NCI-H69 (cell line): ENCODE measurements around the gene BSCL2.
"Not testable (repeated sequence)": the region's sequence is repeated elsewhere in the genome, so short reads cannot be mapped to it uniquely, and the experiment has no call there.

Experiments
- DNase-seq: peaks from one replicate; lab custom pipeline; 2025; lab: John Stamatoyannopoulos, UW

Gene BSCL2

DNA sequence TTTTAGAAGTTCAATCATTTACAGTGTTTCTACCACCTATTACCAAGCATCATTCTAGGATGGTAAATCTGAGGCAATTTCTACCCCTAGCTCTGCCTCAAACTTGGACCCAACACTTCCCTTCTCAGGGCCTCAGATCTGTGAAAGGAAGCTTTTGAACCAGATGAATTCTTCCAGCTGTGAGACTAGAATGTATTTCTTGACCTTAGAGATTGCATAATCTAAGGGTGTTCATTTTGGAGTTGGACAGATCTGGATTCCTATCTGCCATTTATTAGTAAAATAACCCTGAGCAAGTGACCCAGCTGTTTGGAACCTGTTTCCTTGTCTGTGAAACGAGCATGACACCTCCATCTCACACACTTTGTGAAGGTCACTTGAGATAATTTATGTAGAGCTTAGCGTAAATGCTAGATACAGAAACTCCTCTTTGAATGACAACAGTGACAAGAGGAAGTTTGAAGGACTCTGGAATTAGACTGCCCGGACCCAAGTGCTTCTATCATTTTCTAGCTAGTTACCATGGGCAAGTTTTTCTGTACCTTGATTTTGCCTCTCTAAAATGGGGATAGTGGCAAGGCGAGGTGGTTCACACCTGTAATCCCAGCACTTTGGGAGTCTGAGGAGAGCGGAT lies 50.3 kb downstream of the BSCL2 start:
- DNase-seq = no peak

DNA sequence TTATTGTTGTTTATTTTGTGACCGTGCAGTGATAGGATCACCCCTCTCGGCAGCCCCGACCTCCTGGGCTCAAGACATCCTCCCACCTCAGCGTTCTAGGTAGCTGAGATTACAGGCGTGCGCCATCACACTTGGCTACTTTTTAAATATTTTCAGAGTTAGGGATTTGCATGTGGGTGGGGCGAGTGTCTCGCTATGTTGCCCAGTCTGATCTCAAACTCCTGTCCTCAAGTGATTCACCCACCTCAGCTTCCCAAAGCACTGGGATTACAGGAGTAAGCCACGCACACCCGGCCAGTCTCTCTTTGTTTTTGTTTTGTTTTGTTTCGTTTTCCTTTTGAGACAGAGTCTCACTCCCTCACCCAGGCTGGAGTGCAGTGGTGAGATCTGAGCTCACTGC lies 52.9 kb downstream of the BSCL2 start:
- DNase-seq = no peak

DNA sequence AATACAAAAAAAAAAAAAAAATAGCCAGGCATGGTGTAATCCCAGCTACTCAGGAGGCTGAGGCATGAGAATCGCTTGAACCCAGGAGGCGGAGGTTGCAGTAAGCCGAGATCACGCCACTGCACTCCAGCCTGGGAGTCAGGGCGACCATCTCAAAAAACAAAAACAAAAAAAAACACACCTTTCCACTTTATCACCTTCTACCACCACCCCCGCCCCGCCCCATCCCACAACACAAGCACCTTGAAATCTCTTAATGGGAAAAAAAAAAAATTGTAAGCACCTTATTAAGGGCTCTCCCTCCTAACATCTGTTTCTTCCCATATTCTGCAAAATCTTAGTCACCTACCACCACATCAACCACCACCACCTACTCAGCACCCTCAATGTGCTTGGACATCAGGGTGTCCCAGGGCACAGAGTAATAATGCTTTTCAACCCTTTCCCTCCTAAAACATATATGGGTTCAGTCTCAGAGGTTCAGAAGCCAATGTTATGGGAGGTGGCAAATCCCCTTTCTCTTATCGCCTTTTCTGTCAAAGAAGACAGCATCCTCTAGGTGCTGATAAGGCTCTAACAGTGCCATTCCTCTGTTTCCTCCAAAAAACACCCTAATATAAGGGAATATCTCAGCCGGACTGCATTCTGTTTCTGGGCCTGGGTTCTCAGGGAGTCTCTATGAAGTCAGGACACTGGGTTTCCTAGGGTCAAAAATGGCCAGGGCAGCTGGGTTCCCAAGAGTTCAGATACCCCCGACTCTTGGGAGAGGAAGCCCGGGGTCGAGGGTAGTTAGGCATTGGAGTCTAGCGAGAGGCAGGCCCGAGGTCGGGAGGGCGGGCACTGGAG lies 54.8 kb downstream of the BSCL2 start:
- DNase-seq = no peak

DNA sequence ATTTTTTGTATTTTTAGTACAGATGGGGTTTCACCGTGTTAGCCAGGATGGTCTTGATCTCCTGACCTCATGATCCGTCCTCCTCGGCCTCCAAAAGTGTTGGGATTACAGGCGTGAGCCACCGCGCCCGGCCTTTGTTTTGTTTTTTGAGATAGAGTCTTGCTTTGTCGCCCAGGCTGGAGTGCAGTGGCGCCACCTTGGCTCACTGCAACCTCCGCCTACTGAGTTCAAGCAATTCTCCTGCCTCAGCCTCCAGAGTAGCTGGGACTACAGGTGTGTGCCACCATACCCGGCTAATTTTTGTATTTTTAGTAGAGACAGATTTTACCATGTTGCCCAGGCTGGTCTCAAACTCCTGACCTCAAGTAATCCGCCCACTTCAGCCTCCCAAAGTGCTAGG lies 56.9 kb downstream of the BSCL2 start:
- not testable (repeated sequence) for DNase-seq

DNA sequence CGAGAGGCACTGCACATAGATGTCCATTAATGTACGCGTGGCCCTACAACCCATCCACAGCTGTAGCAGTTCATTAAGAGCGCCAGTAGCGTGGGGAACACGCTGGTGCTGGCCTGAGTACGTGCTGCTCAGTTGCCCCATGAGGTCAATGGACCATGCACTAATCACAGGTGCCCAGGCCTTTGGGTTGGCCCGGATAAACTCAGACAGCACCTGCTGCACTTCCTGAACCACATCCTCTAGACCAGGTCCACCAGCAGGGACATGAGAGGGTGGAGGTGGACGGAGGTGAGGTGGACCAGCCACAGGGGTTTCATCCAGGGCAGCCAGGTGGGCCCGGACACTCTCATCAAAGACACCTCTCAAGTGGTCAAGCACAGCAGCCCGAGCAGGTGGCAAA lies 57.7 kb downstream of the BSCL2 start:
- no peak for DNase-seq

DNA sequence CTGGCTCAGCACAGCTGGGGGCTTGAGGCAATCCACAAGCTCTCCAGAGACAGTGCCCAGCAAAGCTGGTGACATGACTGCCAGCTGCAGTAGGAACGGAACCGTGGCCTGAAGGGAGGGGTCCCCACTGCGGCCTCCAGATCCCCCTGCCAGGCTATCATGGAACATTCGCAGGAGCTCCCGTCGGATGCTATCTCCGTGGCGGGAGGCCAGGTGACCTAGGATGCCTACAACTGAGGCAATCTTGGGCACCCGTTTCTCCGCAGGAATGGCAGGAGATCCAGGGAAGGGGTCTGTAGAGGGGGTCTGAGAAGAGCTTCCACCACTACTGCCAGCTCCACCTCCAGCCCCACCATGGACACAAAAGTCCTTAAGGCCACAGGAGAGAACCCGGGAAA lies 58.3 kb downstream of the BSCL2 start:
- DNase-seq = no peak

DNA sequence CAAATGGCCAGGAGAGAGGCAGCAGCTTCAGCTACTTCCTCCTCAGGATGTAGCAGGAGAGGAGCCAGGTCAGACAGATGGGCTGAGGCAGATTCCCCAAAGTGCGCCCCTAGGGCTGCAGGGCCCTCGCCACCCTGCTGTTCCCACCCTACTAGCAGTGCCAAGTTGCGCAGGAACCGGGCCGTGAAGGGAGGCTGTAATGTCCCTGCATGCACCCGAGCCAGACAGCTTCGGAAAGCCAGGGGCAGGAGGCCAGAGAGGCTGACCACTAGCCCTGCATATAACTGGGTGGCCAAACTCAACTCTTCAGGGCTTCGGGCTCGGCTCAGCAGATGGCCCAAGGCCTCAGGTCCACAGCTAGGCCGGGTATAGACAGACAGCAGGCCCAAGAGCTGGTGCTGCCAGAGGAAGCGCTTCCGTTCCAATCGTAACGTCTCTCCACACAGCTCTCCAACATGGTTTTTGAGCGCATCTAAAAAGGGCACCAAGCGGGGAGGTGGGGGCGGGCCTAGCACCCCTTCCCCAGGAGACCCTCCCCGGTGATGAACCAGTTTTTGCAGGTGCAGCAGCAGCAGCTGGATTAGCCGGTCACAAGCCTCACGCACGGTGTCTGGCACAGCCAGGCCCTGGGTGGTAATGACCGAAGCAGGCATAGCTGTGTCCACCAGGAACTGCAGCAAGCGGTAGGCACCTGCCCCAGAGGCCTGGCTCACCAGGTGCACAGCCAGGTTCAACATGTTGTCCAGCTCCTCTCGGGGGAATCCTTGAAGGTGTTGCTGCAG lies 58.8 kb downstream of the BSCL2 start:
- no peak for DNase-seq

DNA sequence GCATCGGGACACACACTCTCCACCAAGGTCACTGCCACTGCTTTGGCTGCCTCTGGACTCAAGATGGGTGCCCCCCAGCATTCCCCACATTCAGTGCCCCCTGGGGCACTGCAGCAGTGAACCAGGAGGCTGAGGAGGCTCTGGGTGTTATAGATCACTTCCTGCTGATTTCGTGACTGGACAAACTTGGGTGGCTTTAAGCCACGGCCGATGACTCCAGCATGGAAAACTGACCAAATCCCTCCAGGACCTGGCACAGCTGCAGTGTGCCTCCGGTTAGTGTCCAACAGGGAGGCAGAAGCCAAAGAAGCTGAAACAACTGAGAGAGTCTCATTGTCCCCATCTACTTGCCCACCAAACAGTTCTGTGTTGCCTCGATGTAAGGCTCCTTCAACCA lies 59.6 kb downstream of the BSCL2 start:
- no peak for DNase-seq

DNA sequence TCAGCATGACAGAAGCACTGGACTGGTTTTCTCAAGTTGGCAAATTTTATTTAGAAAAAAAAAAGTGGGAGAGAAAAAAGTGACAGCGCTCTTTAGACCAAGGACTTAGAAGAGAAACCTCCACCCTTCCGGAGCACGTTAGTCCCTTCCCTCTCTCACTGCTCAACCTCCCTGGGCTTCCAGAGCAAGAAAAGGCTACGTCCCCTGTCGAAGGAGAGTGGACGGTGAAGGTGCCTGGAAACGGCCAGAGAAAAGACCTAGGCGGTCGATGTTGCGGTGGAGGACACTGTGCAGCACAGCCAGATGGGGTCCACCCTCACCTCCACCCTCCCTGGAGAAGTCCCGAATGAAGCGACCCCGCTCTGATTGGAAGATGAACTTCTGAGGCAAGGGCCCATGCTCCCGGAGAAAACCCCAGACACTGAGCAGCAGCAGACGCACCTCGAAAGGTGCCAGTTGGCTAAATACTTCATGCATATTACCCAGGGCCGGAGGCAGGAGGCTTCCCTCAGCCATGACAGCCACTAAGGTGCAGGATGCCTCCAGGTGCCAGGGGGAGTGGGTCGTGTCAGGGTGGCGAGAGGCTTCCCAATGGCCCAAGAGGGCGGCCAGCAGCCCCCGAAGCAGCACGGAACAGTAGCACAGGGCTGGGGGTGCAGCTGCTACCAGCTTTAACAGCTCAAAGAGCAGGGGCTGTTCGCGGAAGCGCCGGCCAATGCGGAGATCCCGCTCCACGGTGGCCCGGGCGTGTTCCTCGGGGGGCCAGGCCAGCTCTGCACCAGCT lies 60.2 kb downstream of the BSCL2 start:
- peak; percentile 51 for DNase-seq

DNA sequence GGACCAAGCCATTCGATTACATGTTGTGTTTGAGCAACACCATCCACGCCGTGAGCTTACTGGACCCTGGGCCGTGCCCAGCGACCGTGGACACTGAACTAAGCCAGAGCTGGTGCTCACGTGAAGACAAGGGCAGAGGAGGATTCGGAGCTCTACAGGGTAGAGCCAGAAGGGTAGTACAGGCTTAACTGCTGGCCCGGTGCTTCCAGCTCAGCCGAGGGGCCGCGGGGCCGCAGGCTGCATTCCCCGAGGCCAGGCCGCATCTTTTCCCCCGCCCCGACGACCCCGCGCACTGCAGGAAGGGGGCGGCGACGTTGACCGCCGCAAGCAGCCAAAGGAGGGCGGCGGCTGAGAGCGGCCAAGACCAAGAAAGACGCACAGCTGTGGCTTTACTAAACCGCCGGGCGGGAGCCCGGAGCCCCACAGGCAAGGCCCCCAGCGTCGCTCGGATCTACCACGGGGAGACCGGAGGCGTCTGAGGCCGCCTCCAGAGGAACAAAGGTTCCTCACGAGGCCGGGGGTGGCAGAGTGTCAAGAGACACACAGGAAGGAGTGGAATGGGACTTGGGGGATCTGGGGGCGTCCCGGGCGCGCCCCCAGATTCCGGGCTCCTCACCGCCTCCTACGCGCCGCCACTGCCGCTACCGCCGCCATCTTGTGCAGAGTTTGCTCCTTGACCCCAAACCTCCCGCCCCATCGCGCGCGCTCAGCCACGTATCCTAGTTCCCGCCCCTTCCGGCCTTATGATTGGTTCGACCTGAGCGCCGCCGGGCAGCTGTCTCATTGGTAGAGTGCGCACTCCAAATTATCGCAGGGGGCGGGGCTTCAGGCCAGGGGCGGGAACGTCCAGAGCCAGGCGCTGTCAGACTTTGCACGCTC lies 61.0 kb downstream of the BSCL2 start, which contains the start of gene GANAB:
Gene GANAB (minus strand): TSS at position 668 of the 879 bp plus-strand sequence. CDS start 14 bp downstream, at position 654.
- peak; percentile 99 for DNase-seq

DNA sequence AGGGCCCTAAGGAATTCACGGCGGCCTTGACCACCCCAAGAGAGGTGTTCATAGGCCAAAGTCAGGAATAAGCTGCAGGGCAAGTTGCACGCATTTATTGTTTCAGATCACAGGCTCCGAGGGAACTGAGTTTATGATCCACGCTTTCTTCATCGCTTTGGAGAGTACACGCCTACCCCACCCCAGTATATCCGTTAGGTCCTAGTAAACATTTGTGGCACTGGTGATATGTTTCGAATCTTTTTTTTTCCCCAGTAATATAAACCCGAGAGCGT lies 61.6 kb downstream of the BSCL2 start:
- peak; percentile 45 for DNase-seq

DNA sequence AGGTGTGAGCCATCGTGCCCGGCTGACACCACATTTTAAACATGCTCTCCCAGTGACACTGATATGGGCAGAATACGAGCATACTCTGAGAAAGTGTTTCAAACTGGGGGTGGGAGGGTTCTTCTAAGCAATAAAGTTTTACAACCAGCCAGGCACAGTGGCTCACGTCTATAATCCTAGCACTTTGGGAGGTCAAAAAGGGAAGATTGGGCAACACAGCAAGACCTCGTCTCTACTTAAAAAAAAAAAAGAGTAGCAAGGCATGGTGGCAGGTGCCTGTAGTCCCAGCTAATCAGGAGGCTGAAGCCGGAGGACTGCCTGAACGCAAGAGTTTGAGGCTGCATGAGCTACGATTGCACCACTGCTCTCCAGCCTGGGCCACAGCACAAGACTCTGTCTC lies 63.0 kb downstream of the BSCL2 start:
- no peak for DNase-seq
